OCI-LY7 (cell line): ENCODE results near the gene RAD9A. TPM values are rescaled to one million over a fixed set of nuclear protein-coding genes. Genes with fewer than 3 reads are reported as not detected.

Experiments
- BruUV-seq: library from RNA; stranded (reverse); fragments of 400-500 nt; replicated peaks from 2 replicates; lab custom pipeline; 2021; lab: Mats Ljungman, UMichigan
- CTCF ChIA-PET: fragments of 300-600 bp; sonication (Branson Sonifier 250); formaldehyde crosslinking; loops from one replicate; lab custom pipeline; 2022; ENCODE audit warnings: antibody characterized with exemption; ENCODE audit not compliant: unreplicated experiment; lab: Charles Lee
- POLR2A ChIA-PET: fragments of 300-600 bp; sonication (Branson Sonifier 250); formaldehyde crosslinking; loops from one replicate; lab custom pipeline; 2022; ENCODE audit warnings: antibody characterized with exemption; lab: Charles Lee
- DNase-seq: peaks from one replicate; pipeline ENCODE4 v3.0.0-alpha.2; 2015; ENCODE audit warnings: low spot score
- H2AFZ ChIP-seq: fragments of 200-600 bp; sonication (generic), shearing (Covaris generic); 2 replicates; pipeline ENCODE4 v1.6.1; 2014; ENCODE audit warnings: mild to moderate bottlenecking, antibody characterized with exemption, low read length, moderate library complexity
- H3K27ac ChIP-seq: fragments of 200-600 bp; sonication (generic); 2 replicates; pipeline ENCODE4 v1.5.1; 2014; ENCODE audit warnings: mixed run types, low read depth, mild to moderate bottlenecking, moderate library complexity, low read length, inconsistent platforms; ENCODE audit not compliant: poor library complexity, severe bottlenecking
- H3K36me3 ChIP-seq: fragments of 200-600 bp; sonication (generic); 2 replicates; pipeline ENCODE4 v1.6.1; 2014; ENCODE audit warnings: mild to moderate bottlenecking, antibody characterized with exemption, low read length, moderate library complexity, mixed read lengths; ENCODE audit not compliant: insufficient read depth
- H3K4me1 ChIP-seq: fragments of 200-600 bp; sonication (generic); 2 replicates; pipeline ENCODE4 v1.5.1; 2014; ENCODE audit warnings: mild to moderate bottlenecking, low read length; ENCODE audit not compliant: insufficient read depth, poor library complexity, severe bottlenecking
- H3K4me2 ChIP-seq: fragments of 200-600 bp; sonication (generic); 2 replicates; pipeline ENCODE4 v1.6.1; 2014; ENCODE audit warnings: mild to moderate bottlenecking, low read length
- H3K4me3 ChIP-seq: fragments of 200-600 bp; sonication (generic); 2 replicates; pipeline ENCODE4 v1.5.1; 2014; ENCODE audit warnings: mild to moderate bottlenecking, low read depth, low read length; ENCODE audit not compliant: poor library complexity, severe bottlenecking
- H3K79me2 ChIP-seq: fragments of 200-600 bp; sonication (generic); 2 replicates; pipeline ENCODE4 v1.6.1; 2016; ENCODE audit warnings: low read depth, mild to moderate bottlenecking, low read length, moderate library complexity, mixed read lengths; ENCODE audit not compliant: insufficient read depth
- H3K9me2 ChIP-seq: fragments of 200-600 bp; sonication (generic); 2 replicates; pipeline ENCODE4 v1.6.1; 2016; ENCODE audit warnings: mild to moderate bottlenecking, low read length, mixed read lengths; ENCODE audit not compliant: insufficient read depth
- H3K9me3 ChIP-seq: fragments of 200-600 bp; sonication (generic); 2 replicates; pipeline ENCODE4 v1.6.1; 2014; ENCODE audit warnings: mild to moderate bottlenecking, mixed run types, low read length, mixed read lengths
- H4K20me1 ChIP-seq: fragments of 200-600 bp; sonication (generic); 2 replicates; pipeline ENCODE4 v1.6.1; 2014; ENCODE audit warnings: mild to moderate bottlenecking, antibody characterized with exemption, low read length, moderate library complexity, mixed read lengths; ENCODE audit not compliant: insufficient read depth
- CTCF ChIP-seq: fragments of 200-600 bp; sonication (generic); conservative IDR thresholded peaks from 2 replicates; pipeline ENCODE4 v1.5.1; 2014; ENCODE audit warnings: mild to moderate bottlenecking, antibody characterized with exemption, low read length, moderate library complexity, mixed read lengths
- EZH2phosphoT487 ChIP-seq: fragments of 200-600 bp; sonication (generic); IDR thresholded peaks from 2 replicates; pipeline ENCODE4 v1.6.1; 2018; ENCODE audit warnings: low read depth, borderline replicate concordance, mild to moderate bottlenecking, mixed run types, antibody characterized with exemption, low read length, moderate library complexity, mixed read lengths
- intact Hi-C: fragments of 100-400 bp; cut with micrococcal nuclease; formaldehyde crosslinking; loops from one replicate; pipeline ENCODE4 v1.10.0; 2022; ENCODE audit not compliant: unreplicated experiment
- total RNA-seq, 2 experiments: library from RNA; depleted of rRNA in 1 of 2; stranded (reverse); fragments of >200 nt in 1 of 2; shearing (Covaris generic) in 1 of 2; gene quantifications; 2 replicates each; pipeline ENCODE4 v1.2.3, GENCODE V29; 2014 to 2022

The RAD9A gene
- total RNA-seq, 2 experiments from 2014 or later, result 51.0 to 62.2 TPM

- ChIA-PET CTCF (interaction anchor here (0.6 kb wide), 1 partner anchor 211 kb away, joined by 3 read pairs; no protein-coding TSS in a partner anchor), POLR2A (interaction anchor here (0.6 to 2.2 kb wide), 4 partner anchors 12 to 27 kb away, joined by 4 to 15 read pairs (median 8); partner anchors contain the start of genes PPP1CA, PTPRCAP and TBC1D10C)
- peak overlapping the region; percentile 6; the same call in 1 of the 2 replicates for H2AFZ ChIP-seq
Observed at GRCh38 chr11:67419325-67420049, 27.7 kb downstream of the RAD9A start.

GRCh38 chr11:67420147-67420645 lies 28.4 kb downstream of the RAD9A start:
- no peak for DNase-seq
- ChIA-PET POLR2A (interaction anchor here (0.6 to 2.1 kb wide), 4 partner anchors 13 to 27 kb away, joined by 4 to 15 read pairs (median 6); partner anchors contain the start of genes PPP1CA, PTPRCAP and TBC1D10C), CTCF (interaction anchor here (0.6 kb wide), 2 partner anchors 13 to 210 kb away, joined by 3 read pairs; no protein-coding TSS in a partner anchor)
- H3K4me1 ChIP-seq, result peaks cover 50% of the 10 kb centered on the region
- H2AFZ ChIP-seq, result no peak overlapping the region
- intact Hi-C loops, result loop anchor here (5.0 kb wide), 1 partner anchor 87 kb away; the partner anchor contains the start of genes CDK2AP2 and PITPNM1
- no peaks in the 10 kb centered on the region for H3K9me3 ChIP-seq
- no TSS peak for BruUV-seq
- peak overlapping the region; percentile 68 for H3K4me3 ChIP-seq
- H3K27ac ChIP-seq, result no peak overlapping the region
- no peaks in the 10 kb centered on the region for H3K36me3 ChIP-seq
- H4K20me1 ChIP-seq, result no peaks in the 10 kb centered on the region
- TF ChIP-seq CTCF, result no peak
- TF ChIP-seq EZH2phosphoT487, result no peak
- peak overlapping the region; percentile 79 for H3K4me2 ChIP-seq
- H3K79me2 ChIP-seq, result no peaks in the 10 kb centered on the region
- H3K9me2 ChIP-seq, result no peaks in the 10 kb centered on the region

More at GRCh38 chr11:67419325-67420049, 27.7 kb downstream of the RAD9A start:
- Histone ChIP-seq H4K20me1 (no peaks in the 10 kb centered on the region), H3K4me1 (peaks cover 50% of the 10 kb centered on the region), H3K4me2 (peak overlapping the region; percentile 79), H3K9me3 (no peaks in the 10 kb centered on the region), H3K9me2 (no peaks in the 10 kb centered on the region), H3K27ac (no peak overlapping the region), H3K79me2 (no peaks in the 10 kb centered on the region), H3K36me3 (no peaks in the 10 kb centered on the region), H3K4me3 (peak overlapping the region; percentile 31)
- no peak for TF ChIP-seq EZH2phosphoT487
- no peak for TF ChIP-seq CTCF
- intact Hi-C loops, result loop anchor here (5.0 kb wide), 1 partner anchor 88 kb away; the partner anchor contains the start of genes CDK2AP2 and PITPNM1
- BruUV-seq, result TSS peak; percentile 62
- DNase-seq, result no peak
